ENCODE results near the gene PHKB.
"Not testable (repeated sequence)": the region's sequence is repeated elsewhere in the genome, so short reads cannot be mapped to it uniquely, and the experiment has no call there.

Gene PHKB

GRCh38 chr16:47460711-47461597, at the start of gene PHKB, which contains the start of gene ITFG1:
TSS of gene PHKB (plus strand) at chr16:47461331. CDS start at chr16:47461351, 20 bp downstream.
TSS of gene ITFG1 (minus strand) at chr16:47461063. CDS start at chr16:47461045, 18 bp downstream.
- DNase-seq: peak; percentile 91

- DNase-seq: no peak
These were observed 48.1 kb upstream of the PHKB start for GRCh38 chr16:47413041-47413440.

DNA sequence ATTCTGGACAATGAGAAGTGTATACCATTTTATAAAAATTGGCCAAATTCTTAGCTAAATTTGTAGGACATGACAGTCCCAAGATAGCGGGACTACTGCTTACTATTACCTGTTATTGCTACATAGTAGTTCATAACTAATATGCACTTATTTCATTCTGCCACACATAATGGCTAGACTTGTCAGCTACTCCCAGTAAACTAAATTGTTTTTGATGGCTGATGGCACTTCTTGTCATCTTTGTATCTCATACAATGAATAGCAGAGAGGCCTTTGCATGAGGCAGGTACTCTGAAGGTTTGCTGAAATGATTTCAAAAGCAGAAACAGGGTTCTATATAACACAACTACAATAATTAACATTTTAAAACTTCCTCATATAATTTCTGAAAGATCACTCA, 44.3 kb upstream of the PHKB start:
- no peak for DNase-seq

DNA sequence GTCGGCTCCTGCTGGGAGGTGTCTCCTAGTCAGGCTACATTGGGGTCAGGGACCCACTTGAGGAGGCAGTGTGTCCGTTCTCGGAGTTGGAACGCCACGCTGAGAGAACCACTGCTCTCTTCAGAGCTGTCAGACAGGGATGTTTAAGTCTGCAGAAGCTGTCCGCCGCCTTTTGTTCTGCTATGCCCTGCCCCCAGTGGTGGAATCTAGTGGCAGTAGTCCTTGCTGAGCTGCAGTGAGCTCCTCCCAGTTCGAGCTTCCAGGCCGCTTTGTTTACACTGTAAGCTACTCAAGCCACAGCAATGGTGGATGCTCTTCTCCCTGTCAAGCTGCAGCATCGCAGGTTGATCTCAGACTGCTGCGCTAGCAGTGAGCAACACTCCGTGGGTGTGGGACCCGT, 36.3 kb upstream of the PHKB start:
- DNase-seq: no peak

DNA sequence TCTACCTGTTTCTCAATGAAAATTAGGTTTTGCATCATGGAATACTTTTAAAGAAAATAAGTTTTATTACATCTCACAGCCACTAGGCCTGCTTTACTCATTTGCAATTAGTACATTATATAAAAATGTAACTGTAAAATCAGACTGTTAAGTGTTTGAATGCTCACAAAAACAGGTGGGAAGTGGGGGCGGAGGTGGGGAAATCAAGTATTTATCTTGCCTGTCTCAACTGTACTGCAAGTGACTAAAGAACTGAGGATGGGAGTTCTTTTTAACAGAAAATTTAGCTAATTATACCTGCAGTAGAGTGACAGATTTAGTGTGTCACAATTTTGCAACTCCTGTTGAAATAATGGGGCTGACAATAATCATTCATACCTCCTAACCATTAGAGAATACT, 34.3 kb upstream of the PHKB start:
- DNase-seq: no peak

DNA sequence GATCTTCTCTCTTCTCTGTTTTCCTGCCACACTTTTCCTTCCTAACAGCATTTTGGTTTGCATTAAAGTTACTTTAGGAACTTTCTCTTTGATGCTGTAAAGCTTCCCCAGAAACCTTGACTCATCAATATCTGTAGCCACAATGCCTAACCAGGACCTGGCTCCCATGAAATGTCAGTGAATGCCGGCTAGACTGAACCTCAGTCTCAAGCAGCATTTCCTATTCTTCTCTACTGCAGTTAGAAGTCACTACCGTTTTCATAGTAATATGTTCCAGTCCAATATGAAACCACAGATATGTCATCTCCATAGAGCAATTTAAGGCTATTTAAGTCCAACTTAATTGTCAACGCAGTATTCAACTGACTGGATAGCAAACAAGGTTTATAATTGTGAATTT, 29.2 kb upstream of the PHKB start:
- no peak for DNase-seq

- not testable (repeated sequence) for DNase-seq
These were observed 26.9 kb upstream of the PHKB start for GRCh38 chr16:47434274-47434673.

DNA sequence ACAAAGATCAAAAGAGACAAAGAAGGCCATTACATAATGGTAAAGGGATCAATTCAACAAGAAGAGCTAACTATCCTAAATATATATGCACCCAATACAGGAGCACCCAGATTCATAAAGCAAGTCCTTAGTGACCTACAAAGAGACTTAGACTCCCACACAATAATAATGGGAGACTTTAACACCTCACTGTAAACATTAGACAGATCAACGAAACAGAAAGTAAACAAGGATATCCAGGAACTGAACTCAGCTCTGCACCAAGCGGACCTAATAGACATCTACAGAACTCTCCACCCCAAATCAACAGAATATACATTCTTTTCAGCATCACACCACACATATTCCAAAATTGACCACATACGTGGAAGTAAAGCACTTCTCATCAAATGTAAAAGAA, 21.1 kb upstream of the PHKB start:
- DNase-seq: not testable (repeated sequence)

DNA sequence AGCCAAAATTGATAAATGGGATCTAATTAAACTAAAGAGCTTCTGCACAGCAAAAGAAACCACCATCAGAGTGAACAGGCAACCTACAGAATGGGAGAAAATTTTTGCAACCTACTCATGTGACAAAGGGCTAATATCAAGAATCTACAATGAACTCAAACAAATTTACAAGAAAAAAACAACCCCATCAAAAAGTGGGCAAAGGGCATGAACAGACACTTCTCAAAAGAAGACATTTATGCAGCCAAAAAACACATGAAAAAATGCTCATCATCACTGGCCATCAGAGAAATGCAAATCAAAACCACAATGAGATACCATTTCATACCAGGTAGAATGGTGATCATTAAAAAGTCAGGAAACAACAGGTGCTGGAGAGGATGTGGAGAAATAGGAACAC, 18.2 kb upstream of the PHKB start:
- not testable (repeated sequence) for DNase-seq

DNA sequence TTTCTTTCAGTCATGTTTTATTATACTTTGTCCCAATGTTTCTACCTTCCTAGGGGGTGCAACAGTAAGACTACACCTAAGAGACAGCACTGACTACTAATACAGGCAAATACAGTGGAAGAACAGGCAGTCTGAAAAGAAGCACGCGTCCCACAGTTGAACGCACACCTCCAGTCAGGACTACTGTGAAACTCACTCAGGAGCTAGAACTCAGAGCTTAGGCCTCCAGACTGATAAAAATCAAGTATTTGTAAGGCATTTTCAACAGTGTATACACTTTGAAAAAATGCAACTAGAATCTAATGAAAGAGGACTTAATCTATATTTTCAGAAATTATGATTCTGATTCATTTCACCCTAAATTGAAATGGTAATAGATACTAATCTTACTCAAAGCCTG, 14.7 kb upstream of the PHKB start:
- DNase-seq: no peak

DNA sequence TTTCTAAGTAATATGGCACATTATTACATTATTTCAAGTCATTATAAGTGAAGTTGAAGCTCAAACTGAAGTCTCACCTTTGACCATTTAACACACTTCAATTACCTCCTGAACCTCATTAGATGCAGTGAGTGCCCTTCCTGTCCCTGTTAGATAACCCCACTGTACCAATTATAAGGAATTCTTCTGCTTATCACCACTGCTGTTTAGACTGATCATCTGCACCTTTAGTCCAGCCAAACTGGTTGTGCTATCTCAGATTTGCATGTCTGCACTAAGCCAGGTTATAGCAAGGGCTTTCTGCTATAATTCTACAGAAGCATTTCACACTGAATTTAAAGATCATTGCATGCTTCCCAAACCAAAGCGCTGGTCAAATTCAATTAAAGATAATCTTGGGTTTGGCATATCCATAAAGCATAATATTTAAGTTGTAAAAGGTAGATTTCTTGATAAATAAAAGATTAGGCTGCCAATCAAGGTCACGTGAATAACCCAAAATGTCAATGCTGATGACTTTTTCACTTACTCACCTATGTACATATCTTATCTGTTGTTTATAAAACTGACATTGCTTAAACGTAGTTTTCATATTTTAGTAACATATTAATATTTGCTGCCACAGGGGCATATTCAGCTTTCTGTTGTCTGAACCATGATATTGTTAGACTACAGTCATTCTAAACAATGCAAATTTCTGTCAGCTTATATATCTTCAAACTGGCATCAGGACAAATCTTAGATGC, 12.1 kb upstream of the PHKB start:
- DNase-seq: no peak

- no peak for DNase-seq
These were observed 11.3 kb upstream of the PHKB start for GRCh38 chr16:47449788-47450187.

DNA sequence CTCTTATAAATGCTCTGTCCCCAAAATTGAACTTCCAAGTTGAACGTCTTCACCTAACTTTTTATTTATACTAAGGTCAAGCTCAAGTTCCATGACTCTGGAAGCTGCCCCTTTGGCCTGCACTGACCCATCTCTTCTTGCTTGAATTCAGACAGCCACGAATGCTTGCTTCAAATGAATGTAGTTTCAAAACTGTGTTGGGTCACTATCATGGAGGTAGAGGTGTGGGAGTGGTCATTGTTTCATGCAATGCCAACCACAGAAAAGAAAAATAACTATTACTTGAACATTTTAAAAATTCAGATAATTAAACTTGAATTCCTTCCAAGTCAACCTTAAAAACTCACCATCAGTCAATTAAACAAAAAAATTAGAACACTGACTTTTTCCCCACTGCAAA, 2.8 kb upstream of the PHKB start:
- no peak for DNase-seq

DNA sequence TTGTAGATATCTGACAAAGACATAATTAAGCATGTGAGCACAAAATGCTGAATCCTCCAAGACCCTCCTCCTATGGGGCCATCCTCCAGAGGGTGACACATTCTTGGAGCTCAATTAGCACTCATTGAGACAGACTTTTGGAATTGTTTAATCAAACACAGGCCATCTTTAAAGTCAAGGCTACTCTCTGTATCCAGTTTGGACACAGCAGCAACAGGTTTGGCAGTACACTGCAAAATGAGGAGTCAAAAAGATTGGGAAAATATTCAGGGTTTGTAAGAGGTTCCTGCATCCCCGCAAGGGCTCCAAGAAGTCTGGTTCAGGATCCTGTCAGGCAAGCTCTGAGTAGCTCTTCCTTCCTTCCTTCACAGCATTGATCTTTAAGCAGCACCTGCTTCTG, 1.5 kb upstream of the PHKB start:
- DNase-seq: no peak

DNA sequence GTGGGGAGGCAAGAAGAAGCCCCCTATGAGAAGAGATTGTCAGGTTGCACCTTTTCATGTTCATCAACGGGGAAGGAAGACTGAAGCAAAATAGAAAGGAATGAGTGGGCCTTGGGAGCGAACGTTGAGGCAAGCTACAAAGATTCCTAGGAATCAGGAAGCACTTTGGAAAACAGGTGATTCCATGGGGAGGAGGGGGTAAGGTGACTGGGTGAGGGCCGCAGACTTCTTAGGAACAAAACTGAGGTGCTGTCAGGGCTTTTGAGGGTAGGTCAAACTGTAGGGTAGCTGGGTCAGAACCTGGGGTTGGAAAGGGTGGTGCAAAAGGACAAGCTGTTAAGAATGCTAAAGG, 796 bp upstream of the PHKB start:
- DNase-seq: no peak

DNA sequence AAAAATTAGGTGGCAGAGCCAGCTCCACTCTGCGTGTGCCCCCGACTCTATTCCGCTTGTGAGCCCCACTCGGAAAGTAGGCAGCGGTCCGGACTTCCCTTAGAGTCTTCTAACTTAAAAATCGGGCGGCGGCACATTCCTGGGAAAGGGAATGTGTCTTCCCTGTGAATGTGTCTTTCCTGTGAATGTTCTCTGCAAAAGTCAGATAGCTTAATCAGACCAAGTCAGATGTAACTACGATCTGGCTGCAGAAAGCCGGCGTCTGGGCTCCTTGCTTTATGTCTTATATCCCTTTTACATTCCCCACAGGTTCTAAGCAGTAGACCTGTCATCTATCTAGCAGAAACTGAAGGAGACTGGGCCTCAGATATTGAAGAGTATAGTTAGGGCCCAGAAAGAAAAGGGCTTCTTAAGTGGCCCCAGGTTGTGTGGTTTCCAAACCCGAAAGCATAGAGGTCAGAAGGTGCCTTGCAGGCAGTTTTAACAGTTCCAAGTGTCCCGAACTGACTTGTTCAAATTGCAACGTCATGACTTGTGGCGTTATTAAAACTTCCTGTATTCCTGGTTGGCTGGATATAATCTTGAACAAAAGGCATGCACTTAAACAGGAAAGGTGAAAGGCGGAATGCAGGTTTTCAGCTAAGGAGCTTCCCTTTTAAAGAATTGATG, 601 bp downstream of the PHKB start:
- DNase-seq: peak; percentile 86

GRCh38 chr16:47463771-47464624, 2.9 kb downstream of the PHKB start:
- DNase-seq: no peak

GRCh38 chr16:47465919-47466630, 4.9 kb downstream of the PHKB start:
- DNase-seq: peak; percentile 10

GRCh38 chr16:47467501-47467900, 6.4 kb downstream of the PHKB start:
- peak; percentile 55 for DNase-seq

DNA sequence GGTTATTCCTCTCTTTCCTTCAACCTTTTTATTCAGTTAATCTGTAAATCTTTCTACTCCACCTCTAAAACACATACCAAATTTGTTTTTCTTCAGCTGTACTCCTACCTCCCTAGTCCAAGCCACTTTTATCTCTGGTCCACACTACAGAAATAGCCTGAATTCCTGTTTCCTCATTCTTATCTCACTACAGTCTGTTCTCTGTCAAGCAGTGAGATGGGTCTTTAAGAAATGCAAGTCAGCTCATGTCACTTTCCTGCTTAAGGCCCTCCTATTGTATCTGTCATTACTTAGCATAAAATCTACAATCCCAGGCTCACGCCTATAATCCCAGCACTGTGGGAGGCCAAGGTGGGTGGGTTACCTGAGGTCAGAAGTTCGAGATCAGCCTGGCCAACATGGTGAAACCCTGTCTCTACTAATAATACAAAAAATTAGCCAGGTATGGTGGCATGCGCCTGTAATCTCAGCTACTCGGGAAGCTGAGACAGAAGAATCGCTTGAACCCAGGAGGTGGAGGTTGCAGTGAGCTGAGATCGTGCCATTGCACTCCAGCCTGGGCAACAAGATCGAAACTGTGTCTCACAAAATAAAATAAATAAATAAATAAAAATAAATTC, 7.0 kb downstream of the PHKB start:
- DNase-seq: peak; percentile 84

DNA sequence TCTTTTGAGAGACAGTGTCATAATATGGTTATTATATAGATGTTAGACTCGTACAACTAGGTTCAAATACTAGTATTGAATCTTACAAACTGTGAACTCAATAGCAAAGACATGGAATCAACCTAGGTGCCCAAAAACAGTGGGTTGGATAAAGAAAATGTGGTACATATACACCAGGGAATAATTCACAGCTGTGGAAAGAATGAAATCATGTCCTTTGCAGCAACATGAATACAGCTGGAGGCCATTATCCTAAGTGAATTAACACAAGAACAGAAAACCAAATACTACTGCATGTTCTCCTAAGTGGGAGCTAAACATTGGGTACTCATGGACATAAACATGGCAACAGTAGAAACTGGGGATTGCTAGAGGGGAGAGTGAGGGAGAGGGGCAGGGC, 8.1 kb downstream of the PHKB start:
- no peak for DNase-seq

GRCh38 chr16:47470211-47470610, 9.1 kb downstream of the PHKB start:
- DNase-seq: no peak

Measured in OCI-M1 (cell line).